ENCODE measurements around the gene TRIM71.

GRCh38 chr3:32857921-32858320 is 40.1 kb downstream of the TRIM71 start:
- TF ChIP-seq POLR2AphosphoS5 (IDR thresholded peaks at IDR 0.05; ENCODE audit: low read depth, low read length) (no peak), TAF1 (IDR thresholded peaks at IDR 0.05; ENCODE audit: low read depth, low read length) (no peak)
